DMS53 (cell line): ENCODE data around the gene KDM8.

Experiments
- DNase-seq: peaks from one replicate; lab custom pipeline; 2025; lab: John Stamatoyannopoulos, UW

Gene KDM8

GRCh38 chr16:27203507-27204311, at the start of gene KDM8:
Gene KDM8 (plus strand): TSS chr16:27203526. CDS start chr16:27210124, 6,598 bp downstream.
- DNase-seq: peak; percentile 99

- peak; percentile 20 for DNase-seq
Observed at GRCh38 chr16:27154705-27155521, 48.4 kb upstream of the KDM8 start.

- no peak for DNase-seq
Observed at GRCh38 chr16:27156579-27156978, 46.7 kb upstream of the KDM8 start.

GRCh38 chr16:27161398-27161797, 41.9 kb upstream of the KDM8 start:
- DNase-seq: no peak

GRCh38 chr16:27164352-27164751, 39.0 kb upstream of the KDM8 start:
- DNase-seq: no peak

GRCh38 chr16:27165576-27165975, 37.8 kb upstream of the KDM8 start:
- no peak for DNase-seq

- DNase-seq: no peak
Observed at GRCh38 chr16:27168790-27169189, 34.5 kb upstream of the KDM8 start.

GRCh38 chr16:27169511-27170071, 33.7 kb upstream of the KDM8 start:
- peak; percentile 69 for DNase-seq

- no peak for DNase-seq
Observed at GRCh38 chr16:27171584-27171983, 31.7 kb upstream of the KDM8 start.

- peak; percentile 7 for DNase-seq
Observed at GRCh38 chr16:27174007-27174406, 29.3 kb upstream of the KDM8 start.

GRCh38 chr16:27174798-27175197, 28.5 kb upstream of the KDM8 start:
- no peak for DNase-seq

- no peak for DNase-seq
Observed at GRCh38 chr16:27175888-27176287, 27.4 kb upstream of the KDM8 start.

GRCh38 chr16:27177031-27177774, 26.1 kb upstream of the KDM8 start:
- no peak for DNase-seq

- DNase-seq: peak; percentile 51
Observed at GRCh38 chr16:27179500-27180072, 23.7 kb upstream of the KDM8 start.

GRCh38 chr16:27181019-27181790, 22.1 kb upstream of the KDM8 start:
- DNase-seq: no peak

GRCh38 chr16:27182906-27183405, 20.4 kb upstream of the KDM8 start:
- no peak for DNase-seq

- no peak for DNase-seq
Observed at GRCh38 chr16:27185776-27186130, 17.6 kb upstream of the KDM8 start.

GRCh38 chr16:27188633-27189032, 14.7 kb upstream of the KDM8 start:
- DNase-seq: no peak

GRCh38 chr16:27189335-27189972, 13.9 kb upstream of the KDM8 start:
- peak; percentile 6 for DNase-seq

- no peak for DNase-seq
Observed at GRCh38 chr16:27190316-27190871, 12.9 kb upstream of the KDM8 start.
